WTC11 (cell line): ENCODE measurements around the gene GNB2. TPM values are rescaled to one million over a fixed set of nuclear protein-coding genes. Genes with fewer than 3 reads are reported as not detected.

ENCODE experiments used
- ATAC-seq: fragments of 200-7000 bp; cut with Tn5 transposase; 2 replicates; pipeline ENCODE4 v1.10.0; 2021; ENCODE audit warnings: mild to moderate bottlenecking, moderate library complexity
- CTCF ChIA-PET: fragments of 300-600 bp; sonication (Branson Sonifier 250); formaldehyde crosslinking; loops from one replicate; lab custom pipeline; 2021; ENCODE audit warnings: antibody characterized with exemption; lab: Charles Lee
- POLR2A ChIA-PET: fragments of 350-600 bp; sonication (Branson Sonifier 250); formaldehyde crosslinking; loops from one replicate; lab custom pipeline; 2021; ENCODE audit warnings: antibody characterized with exemption; lab: Charles Lee
- DNase-seq: peaks from one replicate; pipeline ENCODE4 v3.0.0; 2021; ENCODE audit warnings: low spot score
- H3K27ac Mint-ChIP-seq: 2 replicates; pipeline ENCODE4 v1.8.0; 2021; ENCODE audit warnings: mixed read lengths
- H3K27me3 Mint-ChIP-seq: 2 replicates; pipeline ENCODE4 v1.8.0; 2021; ENCODE audit warnings: low read depth, mild to moderate bottlenecking, moderate library complexity, mixed read lengths
- H3K36me3 Mint-ChIP-seq: 2 replicates; pipeline ENCODE4 v1.8.0; 2021; ENCODE audit warnings: mixed read lengths
- H3K4me1 Mint-ChIP-seq: 2 replicates; pipeline ENCODE4 v1.8.0; 2022; ENCODE audit warnings: mixed read lengths
- H3K4me3 Mint-ChIP-seq: 2 replicates; pipeline ENCODE4 v1.8.0; 2021; ENCODE audit warnings: mild to moderate bottlenecking, moderate library complexity, mixed read lengths
- H3K9me3 Mint-ChIP-seq: 2 replicates; pipeline ENCODE4 v1.8.0; 2021; ENCODE audit warnings: mixed read lengths
- AR ChIP-seq: fragments of 250-450 bp; sonication (Bioruptor Pico); IDR thresholded peaks from 2 replicates; pipeline ENCODE4 v1.9.0; 2021; ENCODE audit warnings: mild to moderate bottlenecking
- E2F1 ChIP-seq: sonication (generic); formaldehyde crosslinking; IDR thresholded peaks from 2 replicates; pipeline ENCODE4 v1.8.0; 2022; ENCODE audit warnings: mild to moderate bottlenecking, missing genetic modification reagents
- HMGA2 ChIP-seq: fragments of 250-450 bp; sonication (Bioruptor Pico); IDR thresholded peaks from 2 replicates; pipeline ENCODE4 v1.4.0; 2021; ENCODE audit warnings: mild to moderate bottlenecking, moderate library complexity
- RELA ChIP-seq: sonication (generic); formaldehyde crosslinking; IDR thresholded peaks from 2 replicates; pipeline ENCODE4 v1.8.1; 2022; ENCODE audit warnings: missing genetic modification reagents, mild to moderate bottlenecking, borderline replicate concordance
- TCF7 ChIP-seq: sonication (generic); formaldehyde crosslinking; IDR thresholded peaks from 2 replicates; pipeline ENCODE4 v1.8.0; 2022; ENCODE audit warnings: mild to moderate bottlenecking, low read depth, missing genetic modification reagents, moderate library complexity
- ZBTB21 ChIP-seq: sonication (generic); formaldehyde crosslinking; IDR thresholded peaks from 2 replicates; pipeline ENCODE4 v1.8.1; 2023; ENCODE audit warnings: mild to moderate bottlenecking, missing genetic modification reagents, borderline replicate concordance
- ZBTB43 ChIP-seq: sonication (generic); formaldehyde crosslinking; IDR thresholded peaks from 2 replicates; pipeline ENCODE4 v1.8.1; 2023; ENCODE audit warnings: mild to moderate bottlenecking, missing genetic modification reagents
- ZNF232 ChIP-seq: sonication (generic); formaldehyde crosslinking; IDR thresholded peaks from 2 replicates; pipeline ENCODE4 v1.8.0; 2022; ENCODE audit warnings: mild to moderate bottlenecking, missing genetic modification reagents
- ZNF263 ChIP-seq: sonication (generic); formaldehyde crosslinking; IDR thresholded peaks from 2 replicates; pipeline ENCODE4 v1.8.1; 2022; ENCODE audit warnings: low read depth, mild to moderate bottlenecking, moderate library complexity, missing genetic modification reagents
- ZNF317 ChIP-seq: sonication (generic); formaldehyde crosslinking; IDR thresholded peaks from 2 replicates; pipeline ENCODE4 v1.8.1; 2023; ENCODE audit warnings: low read depth, mild to moderate bottlenecking, moderate library complexity, missing genetic modification reagents, borderline replicate concordance
- ZNF423 ChIP-seq: fragments of 250-450 bp; sonication (Bioruptor Pico); IDR thresholded peaks from 2 replicates; pipeline ENCODE4 v2.1.2; 2022; ENCODE audit warnings: mild to moderate bottlenecking, moderate library complexity
- ZNF425 ChIP-seq: fragments of 250-450 bp; sonication (Bioruptor Pico); conservative IDR thresholded peaks from 2 replicates; pipeline ENCODE4 v1.9.0; 2021; ENCODE audit warnings: mild to moderate bottlenecking
- total RNA-seq: library from RNA; stranded (reverse); gene quantifications from 3 replicates; pipeline ENCODE4 v1.2.3, GENCODE V29; 2021
- TF ChIP-seq, protein P1 (sequence below): sonication (generic); formaldehyde crosslinking; conservative IDR thresholded peaks from 2 replicates; pipeline ENCODE4 v1.8.1; 2022; ENCODE audit warnings: mild to moderate bottlenecking, missing genetic modification reagents
- TF ChIP-seq, protein P2 (sequence below): fragments of 250-450 bp; sonication (Bioruptor Pico); IDR thresholded peaks from 2 replicates; pipeline ENCODE4 v1.9.0; 2021; ENCODE audit warnings: moderate library complexity, mild to moderate bottlenecking, inconsistent platforms, borderline replicate concordance
- TF ChIP-seq, protein P3 (sequence below): sonication (generic); formaldehyde crosslinking; IDR thresholded peaks from 2 replicates; pipeline ENCODE4 v1.8.0; 2022; ENCODE audit warnings: missing genetic modification reagents
- TF ChIP-seq, protein P4 (sequence below): sonication (generic); formaldehyde crosslinking; IDR thresholded peaks from 2 replicates; pipeline ENCODE4 v1.8.1; 2023; ENCODE audit warnings: mild to moderate bottlenecking, missing genetic modification reagents

GNB2 gene
- total RNA-seq, 1 experiment from 2014 or later: 194 TPM

GRCh38 chr7:100679129-100679926 lies 5.8 kb downstream of the GNB2 start:
- Mint-ChIP-seq H3K4me3 (no peak overlapping the region), H3K9me3 (no peaks in the 10 kb centered on the region), H3K4me1 (peaks cover 11% of the 10 kb centered on the region), H3K36me3 (peaks cover 18% of the 10 kb centered on the region), H3K27me3 (no peaks in the 10 kb centered on the region), H3K27ac (peak overlapping the region; percentile 91)
- ChIA-PET CTCF (interaction anchor here (0.8 to 2.9 kb wide), 8 partner anchors 11 to 67 kb away, joined by 3 to 15 read pairs (median 5); partner anchors contain the start of genes MOSPD3 and POP7), POLR2A (interaction anchor here (1.1 to 2.0 kb wide), 3 partner anchors 26 to 67 kb away, joined by 3 to 9 read pairs (median 3); partner anchors contain the start of genes MOSPD3 and POP7)
- TF ChIP-seq AR (no peak), ZNF232 (CRISPR knock-in tag) (no peak), RELA (no peak), TCF7 (CRISPR knock-in tag) (no peak), ZBTB21 (CRISPR knock-in tag) (no peak), ZBTB43 (CRISPR knock-in tag) (no peak), E2F1 (CRISPR knock-in tag) (no peak), ZNF317 (CRISPR knock-in tag) (no peak)
- TF ChIP-seq, protein P1, sequence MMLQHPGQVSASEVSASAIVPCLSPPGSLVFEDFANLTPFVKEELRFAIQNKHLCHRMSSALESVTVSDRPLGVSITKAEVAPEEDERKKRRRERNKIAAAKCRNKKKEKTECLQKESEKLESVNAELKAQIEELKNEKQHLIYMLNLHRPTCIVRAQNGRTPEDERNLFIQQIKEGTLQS: no peak
- DNase-seq: no peak
- ATAC-seq: no peak

- ChIA-PET POLR2A (interaction anchor here (0.7 to 2.0 kb wide), 6 partner anchors 23 to 67 kb away, joined by 3 to 10 read pairs (median 6); partner anchors contain the start of genes MOSPD3 and POP7), CTCF (interaction anchor here (0.6 to 2.9 kb wide), 12 partner anchors 12 to 172 kb away, joined by 3 to 15 read pairs (median 4); partner anchors contain the start of genes MOSPD3, POP7 and SLC12A9)
- no peaks in the 10 kb centered on the region for H3K27me3 Mint-ChIP-seq
- ATAC-seq (no peak), DNase-seq (no peak)
- H3K9me3 Mint-ChIP-seq: no peaks in the 10 kb centered on the region
- peak overlapping the region; percentile 62; the same call in 1 of the 2 replicates for H3K27ac Mint-ChIP-seq
- H3K4me3 Mint-ChIP-seq: no peak overlapping the region
- peaks cover 11% of the 10 kb centered on the region for H3K4me1 Mint-ChIP-seq
- TF ChIP-seq, protein P2, sequence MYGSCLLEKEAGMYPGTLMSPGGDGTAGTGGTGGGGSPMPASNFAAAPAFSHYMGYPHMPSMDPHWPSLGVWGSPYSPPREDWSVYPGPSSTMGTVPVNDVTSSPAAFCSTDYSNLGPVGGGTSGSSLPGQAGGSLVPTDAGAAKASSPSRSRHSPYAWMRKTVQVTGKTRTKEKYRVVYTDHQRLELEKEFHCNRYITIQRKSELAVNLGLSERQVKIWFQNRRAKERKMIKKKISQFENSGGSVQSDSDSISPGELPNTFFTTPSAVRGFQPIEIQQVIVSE (CRISPR knock-in tag): no peak
- no peak for TF ChIP-seq HMGA2 (CRISPR knock-in tag)
- TF ChIP-seq ZNF425: no peak
- no peak for TF ChIP-seq RELA
- no peak for TF ChIP-seq ZNF423 (CRISPR knock-in tag)
- TF ChIP-seq, protein P3, sequence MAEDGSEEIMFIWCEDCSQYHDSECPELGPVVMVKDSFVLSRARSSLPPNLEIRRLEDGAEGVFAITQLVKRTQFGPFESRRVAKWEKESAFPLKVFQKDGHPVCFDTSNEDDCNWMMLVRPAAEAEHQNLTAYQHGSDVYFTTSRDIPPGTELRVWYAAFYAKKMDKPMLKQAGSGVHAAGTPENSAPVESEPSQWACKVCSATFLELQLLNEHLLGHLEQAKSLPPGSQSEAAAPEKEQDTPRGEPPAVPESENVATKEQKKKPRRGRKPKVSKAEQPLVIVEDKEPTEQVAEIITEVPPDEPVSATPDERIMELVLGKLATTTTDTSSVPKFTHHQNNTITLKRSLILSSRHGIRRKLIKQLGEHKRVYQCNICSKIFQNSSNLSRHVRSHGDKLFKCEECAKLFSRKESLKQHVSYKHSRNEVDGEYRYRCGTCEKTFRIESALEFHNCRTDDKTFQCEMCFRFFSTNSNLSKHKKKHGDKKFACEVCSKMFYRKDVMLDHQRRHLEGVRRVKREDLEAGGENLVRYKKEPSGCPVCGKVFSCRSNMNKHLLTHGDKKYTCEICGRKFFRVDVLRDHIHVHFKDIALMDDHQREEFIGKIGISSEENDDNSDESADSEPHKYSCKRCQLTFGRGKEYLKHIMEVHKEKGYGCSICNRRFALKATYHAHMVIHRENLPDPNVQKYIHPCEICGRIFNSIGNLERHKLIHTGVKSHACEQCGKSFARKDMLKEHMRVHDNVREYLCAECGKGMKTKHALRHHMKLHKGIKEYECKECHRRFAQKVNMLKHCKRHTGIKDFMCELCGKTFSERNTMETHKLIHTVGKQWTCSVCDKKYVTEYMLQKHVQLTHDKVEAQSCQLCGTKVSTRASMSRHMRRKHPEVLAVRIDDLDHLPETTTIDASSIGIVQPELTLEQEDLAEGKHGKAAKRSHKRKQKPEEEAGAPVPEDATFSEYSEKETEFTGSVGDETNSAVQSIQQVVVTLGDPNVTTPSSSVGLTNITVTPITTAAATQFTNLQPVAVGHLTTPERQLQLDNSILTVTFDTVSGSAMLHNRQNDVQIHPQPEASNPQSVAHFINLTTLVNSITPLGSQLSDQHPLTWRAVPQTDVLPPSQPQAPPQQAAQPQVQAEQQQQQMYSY (CRISPR knock-in tag): no peak
- TF ChIP-seq ZNF263 (CRISPR knock-in tag): no peak
- TF ChIP-seq, protein P4, sequence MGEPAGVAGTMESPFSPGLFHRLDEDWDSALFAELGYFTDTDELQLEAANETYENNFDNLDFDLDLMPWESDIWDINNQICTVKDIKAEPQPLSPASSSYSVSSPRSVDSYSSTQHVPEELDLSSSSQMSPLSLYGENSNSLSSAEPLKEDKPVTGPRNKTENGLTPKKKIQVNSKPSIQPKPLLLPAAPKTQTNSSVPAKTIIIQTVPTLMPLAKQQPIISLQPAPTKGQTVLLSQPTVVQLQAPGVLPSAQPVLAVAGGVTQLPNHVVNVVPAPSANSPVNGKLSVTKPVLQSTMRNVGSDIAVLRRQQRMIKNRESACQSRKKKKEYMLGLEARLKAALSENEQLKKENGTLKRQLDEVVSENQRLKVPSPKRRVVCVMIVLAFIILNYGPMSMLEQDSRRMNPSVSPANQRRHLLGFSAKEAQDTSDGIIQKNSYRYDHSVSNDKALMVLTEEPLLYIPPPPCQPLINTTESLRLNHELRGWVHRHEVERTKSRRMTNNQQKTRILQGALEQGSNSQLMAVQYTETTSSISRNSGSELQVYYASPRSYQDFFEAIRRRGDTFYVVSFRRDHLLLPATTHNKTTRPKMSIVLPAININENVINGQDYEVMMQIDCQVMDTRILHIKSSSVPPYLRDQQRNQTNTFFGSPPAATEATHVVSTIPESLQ: no peak
- peaks cover 18% of the 10 kb centered on the region for H3K36me3 Mint-ChIP-seq
Measured at GRCh38 chr7:100679927-100680575, 6.5 kb downstream of the GNB2 start.
